HG03432 (cell line): Measurements from ENCODE around the gene CRB1.

Experiments used
- ATAC-seq: cut with Tn5 transposase; IDR thresholded peaks from one replicate; pipeline ENCODE4 v1.9.1; 2021; ENCODE audit warnings: mild to moderate bottlenecking, moderate library complexity; ENCODE audit not compliant: unreplicated experiment

Gene CRB1

DNA sequence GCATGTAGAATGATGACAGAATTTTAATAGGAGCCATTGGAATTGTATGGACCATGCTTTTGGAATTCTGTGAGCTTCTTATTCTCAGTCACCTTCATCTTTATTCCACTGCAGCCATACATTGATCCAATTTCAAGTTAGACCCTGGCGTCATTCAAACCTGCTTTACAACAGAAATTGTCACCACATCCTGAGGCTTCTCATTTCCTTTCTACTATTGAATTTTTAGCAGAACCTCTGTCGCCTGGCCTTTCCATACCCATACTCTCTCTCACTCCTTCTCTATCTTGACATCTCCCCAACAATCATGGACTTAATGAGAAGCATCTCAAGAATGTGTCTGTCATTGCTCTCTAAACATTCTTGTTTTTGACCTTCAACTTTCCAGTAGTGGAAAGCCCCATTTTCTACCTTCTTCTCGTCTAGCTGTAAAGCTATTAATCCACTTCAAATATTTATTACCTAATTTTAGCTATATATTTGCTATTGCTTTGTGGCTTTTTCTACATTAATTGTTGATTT lies 74.1 kb downstream of the CRB1 start:
- no peak for ATAC-seq

DNA sequence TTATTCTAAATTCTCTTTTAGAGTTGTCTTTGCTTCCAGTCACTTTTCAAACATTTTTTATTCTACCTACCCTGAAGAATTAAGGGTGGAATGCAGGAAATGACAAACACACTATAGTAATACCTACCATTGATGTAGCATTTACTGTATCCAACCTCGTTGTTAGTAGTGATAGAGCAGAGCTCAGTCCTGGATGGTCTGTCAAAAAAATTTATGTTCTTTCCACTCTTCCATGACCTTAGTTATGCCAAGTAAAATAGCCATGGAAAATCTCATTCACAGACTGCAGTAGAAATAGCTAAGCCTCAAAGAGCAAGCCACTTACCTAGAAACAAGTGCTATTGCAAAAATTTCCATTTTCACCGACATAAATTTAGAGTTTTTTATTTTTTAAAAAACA lies 74.6 kb downstream of the CRB1 start:
- no peak for ATAC-seq

DNA sequence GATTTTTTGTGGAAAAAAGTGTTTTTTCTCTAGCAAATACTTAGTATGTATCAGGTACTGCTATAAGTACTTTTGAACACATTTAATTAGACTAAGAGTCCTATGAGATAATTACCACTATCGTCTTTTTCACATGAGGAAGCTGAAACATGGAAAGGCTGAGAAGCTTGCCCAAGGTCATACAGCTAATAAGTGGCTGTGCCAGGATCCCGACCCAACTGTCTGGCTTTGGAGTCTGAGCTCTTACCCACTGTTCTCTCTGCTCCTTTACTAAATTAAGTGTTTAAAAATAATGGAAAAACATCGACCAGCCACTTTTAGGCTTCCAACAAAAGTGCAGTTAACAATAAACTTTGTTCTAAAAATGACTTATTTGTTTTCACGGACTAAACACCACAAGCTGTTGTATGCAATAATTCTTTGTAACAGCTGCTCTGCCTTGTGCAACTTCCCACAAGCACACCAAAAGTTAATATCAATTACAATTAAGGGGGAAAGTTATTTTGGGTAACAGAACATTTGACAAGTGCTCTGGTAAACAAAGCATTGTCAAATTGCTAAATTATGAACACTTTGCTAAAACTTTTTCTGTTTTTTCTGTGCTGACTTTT lies 75.7 kb downstream of the CRB1 start:
- no peak for ATAC-seq

DNA sequence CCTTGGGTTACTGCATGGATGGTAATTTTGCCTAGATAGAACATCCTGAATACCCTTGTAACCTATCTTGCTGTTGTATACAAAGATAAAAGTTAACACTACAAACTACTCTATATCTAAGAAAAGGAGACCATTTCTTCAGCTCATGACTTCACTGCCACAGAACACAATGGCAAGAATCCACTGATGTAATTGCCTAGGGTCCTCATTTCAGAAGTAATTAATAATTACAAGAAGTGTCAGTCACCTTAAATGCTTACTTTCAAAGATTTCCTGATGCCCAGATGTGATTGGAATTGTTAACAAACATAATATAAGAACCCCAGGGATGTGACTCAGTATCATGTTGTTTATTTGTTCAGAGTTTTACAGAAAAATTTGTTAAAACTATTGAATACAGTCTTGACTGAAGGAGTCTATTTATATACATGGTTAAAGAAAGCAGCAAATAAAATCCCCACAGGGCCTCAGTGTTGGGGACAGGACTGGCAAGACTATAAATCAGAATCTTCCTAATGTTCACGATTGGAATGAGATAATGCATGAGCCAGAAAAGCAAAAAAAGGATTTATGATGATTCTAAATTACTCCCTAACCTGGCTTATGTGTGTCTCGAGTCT lies 83.9 kb downstream of the CRB1 start:
- no peak for ATAC-seq

DNA sequence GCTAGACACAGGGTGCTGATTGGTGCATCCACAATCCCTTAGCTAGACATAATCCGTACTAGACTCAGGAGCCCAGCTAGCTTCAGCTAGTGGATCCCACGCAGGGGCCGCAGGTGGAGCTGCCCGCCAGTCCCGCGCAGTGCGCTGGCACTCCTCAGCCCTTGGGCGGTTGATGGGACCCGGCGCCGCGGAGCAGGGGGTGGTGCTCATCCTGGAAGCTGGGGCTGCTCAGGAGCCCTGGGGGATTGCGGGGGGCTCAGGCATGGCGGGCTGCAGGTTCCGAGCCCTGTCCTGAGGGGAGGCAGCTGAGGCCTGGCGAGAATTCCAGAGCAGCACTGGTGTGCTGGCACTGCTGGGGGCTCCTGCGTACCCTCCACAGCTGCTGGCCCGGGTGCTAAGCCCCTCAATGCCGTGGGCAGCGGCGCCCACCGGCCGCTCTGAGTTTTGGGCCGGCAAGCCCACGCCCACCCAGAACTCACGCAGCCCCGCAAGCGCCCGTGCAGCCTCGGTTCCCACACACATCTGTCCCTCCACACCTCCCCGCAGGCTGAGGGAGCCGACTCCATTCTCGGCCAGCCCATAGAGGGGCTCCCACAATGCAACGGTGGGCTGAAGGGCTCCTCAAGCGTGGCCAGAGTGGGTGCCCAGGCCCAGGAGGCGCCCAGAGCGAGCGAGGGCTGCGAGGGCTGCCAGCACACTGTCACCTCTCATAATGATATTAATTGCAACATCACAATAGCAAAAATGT lies 87.4 kb downstream of the CRB1 start:
- ATAC-seq = no peak

DNA sequence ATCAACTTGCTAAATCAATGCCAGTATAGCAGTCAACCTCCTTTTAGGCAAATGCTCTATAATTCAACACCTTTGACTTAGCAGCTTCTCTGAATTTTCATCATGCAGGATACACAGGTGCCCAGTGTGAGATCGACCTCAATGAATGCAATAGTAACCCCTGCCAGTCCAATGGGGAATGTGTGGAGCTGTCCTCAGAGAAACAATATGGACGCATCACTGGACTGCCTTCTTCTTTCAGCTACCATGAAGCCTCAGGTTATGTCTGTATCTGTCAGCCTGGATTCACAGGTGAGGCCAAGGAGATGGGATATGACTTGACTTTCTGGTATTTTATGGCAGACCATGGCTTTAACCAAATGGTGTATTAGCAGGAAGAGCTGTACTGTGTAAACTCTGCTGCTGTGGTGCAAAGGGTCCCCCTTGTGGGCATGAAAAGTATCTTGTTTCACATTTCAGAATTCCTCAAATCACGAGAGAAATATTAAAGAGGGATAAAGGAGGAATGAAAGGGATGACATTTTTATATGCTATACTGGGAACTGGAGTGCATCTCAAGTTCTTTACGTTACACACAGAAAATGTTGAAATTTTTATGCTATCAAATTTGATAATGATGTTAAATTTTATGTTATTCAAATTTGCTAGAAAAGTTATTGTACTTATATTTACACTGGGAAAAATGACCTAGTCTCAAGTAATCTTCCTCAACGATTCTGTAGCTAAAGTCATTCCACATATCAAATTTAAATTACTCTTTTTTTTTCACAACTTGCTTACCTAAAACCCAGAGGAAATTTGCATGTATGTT lies 88.9 kb downstream of the CRB1 start:
- ATAC-seq = peak; percentile 71

DNA sequence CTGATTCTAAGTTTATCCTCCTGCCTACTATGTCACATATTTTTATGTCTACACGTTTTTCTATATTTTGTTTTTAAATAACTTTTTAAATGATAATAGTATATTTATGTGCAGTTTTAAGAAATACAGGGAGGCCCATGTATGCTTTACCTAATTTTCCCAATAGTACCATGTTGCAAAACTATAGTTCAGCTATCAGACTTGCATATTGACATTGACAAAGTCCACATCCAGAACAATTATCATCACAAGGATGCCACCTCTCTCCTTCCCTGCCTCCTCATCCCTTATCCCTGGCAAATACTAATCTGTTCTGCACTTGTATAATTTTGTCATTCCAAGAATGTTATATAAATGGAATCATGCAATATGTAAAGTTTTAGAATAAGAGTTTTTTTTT lies 90.9 kb downstream of the CRB1 start:
- ATAC-seq = no peak

DNA sequence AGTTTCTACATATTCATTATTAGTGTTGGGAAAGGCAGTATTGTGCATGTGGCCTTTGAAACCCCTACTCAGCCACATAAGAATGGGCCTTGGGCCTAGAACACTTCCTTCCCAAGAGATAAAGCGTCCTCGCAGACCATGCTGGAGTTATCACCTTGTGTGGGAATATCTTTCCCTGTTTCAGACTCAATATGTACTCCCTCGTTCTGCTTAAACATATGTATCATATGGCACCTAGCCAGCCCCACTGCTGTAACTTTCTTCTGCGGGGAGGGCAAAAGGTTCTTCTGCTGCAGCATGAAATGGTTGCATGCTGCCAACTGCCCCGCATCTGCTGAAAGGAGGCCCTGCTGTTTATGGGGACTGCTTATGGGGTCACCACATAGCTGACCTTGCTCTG lies 92.0 kb downstream of the CRB1 start:
- no peak for ATAC-seq

DNA sequence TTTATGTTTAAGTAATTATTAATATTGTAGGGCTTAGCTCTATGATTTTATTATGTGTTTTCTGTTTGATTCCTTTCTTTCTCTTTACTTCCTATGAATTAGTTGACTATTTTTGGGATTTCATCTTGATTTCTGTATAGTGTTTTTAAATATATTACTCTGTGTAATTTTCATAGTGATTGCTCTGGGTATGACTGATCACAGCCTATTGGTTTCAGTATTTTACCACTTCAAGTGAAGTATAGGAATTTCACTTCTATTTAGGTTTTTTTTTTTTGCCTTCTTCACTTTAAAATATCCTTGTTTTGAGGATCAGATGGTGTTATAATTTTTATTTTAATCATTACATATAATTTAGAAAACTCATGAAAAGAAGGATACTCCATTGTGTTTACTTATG lies 94.8 kb downstream of the CRB1 start:
- no peak for ATAC-seq

DNA sequence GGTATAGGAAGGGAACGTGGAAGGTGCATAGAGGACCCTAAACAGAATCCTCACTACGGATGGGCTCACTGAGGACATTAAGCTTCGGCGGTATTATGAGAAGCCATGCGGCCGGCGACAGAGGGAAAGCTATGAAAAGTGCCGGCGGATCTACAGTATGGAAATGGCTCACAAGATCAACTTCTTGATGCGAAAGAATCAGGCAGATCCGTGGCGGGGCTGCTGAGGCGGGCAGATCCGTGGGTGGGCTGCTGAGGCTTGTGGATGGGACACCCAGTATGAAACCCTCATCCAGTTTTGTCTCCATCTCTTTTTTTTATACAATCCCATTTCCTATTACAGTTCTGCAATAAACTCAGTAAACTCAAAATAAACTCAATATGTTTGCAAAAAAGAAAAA lies 95.8 kb downstream of the CRB1 start:
- no peak for ATAC-seq

DNA sequence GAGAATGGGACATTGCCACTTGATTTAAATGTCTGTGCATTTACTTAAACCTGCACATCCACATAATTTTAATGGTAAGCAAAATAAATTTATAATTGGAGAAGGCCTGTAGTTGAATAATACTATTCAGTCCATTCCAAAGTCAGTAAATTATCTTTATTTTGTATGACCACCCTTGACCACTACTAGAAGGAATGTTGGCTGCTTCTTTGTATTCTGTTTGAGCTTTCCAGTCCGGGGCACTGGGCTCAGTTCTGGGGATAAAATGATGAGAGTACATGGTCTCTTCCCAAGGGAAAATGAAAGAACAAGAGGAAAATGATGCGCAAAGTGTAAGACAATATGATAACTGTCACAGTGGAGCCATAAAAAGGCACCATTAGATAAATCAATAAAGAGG lies 98.9 kb downstream of the CRB1 start:
- no peak for ATAC-seq

DNA sequence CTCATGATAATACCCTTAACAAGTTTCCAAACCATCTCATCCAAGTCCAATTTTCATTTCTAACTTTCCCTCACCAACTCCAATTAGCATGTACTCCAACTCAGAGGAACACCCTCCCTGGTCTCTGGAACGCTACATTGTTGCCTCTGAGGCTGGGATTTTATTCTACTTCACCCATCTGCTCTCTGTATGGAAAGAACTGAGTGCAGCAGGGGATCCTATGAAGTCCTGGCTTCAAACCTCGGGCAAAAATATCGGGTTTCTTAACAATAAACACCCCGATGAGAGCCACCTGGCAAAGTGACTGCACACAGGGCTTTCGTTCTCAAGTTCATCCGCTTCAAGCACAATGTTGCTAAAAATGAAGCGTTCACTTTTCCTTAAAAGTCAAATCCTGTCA lies 99.6 kb downstream of the CRB1 start:
- no peak for ATAC-seq

DNA sequence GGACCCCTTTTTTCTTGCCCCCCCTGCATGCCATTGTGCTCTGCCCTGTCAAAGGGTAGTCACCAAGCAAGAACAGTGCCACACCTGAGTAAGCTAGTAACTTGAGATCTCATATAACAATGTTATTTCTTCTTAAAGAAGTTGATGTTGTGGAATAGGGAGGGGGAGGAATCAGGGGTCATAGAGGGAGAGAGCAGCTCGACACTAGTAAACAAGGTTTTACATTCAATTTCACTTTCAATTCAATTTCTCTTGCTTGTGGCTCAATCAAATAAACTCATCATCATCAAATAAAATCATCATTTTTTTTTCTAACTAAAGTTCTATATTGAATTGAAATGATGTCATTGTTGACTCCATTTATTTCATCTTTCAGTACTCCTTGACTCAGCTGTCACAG lies 106.4 kb downstream of the CRB1 start:
- ATAC-seq = no peak

DNA sequence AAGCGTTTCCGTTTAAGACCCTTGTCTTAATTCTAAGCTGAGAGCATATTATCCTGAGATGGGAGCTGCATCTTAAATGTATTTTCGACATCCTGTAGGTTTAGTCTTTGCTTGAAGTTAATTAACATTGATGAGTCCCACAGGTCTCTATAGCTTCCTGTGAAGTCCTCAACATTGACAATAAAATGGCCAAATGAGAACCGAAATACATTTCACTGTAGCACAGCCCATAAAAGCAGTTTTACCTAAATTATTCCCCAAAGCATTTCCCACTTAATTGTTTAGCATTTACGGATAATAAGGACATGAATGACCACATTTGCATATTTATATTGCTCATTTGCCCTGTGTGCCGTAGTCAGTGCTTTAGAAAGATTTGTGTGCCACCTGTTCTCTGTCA lies 116.4 kb downstream of the CRB1 start:
- ATAC-seq = no peak

DNA sequence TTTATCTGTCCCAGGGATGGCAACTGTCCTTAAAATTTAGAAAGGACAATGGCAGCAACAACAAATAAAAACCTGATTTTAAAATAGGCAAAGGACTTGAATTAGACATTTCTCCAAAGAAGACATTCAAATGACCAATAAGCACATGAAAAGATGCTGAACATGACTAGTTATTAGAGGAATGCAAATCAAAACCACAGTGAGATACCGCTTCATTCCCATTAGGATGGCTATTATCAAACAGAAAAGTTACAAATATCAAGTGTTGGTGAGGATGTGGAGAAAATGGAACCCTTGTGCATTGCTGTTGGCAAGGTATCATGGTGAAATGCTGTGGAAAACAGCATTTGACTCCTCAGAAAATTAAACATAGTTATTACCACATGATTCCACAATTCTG lies 120.7 kb downstream of the CRB1 start:
- no peak for ATAC-seq

DNA sequence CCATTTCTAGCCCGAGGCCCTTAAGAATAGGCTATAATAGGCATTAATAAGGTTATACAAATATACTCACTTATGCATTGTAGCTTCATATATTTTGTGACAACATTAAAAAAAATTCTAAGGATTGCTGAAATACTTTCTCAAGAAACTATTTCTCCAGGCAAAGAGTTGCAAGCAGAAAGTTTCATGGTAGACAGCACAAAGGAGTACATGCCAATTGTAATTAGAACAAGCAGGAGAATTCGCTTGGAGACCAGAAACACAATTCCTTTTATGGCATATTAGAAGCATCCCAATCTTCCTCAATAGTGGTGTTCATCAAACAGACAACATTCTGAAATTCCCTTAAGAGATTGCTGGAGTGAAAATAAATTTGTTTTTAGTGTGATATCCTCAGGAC lies 122.8 kb downstream of the CRB1 start:
- no peak for ATAC-seq

DNA sequence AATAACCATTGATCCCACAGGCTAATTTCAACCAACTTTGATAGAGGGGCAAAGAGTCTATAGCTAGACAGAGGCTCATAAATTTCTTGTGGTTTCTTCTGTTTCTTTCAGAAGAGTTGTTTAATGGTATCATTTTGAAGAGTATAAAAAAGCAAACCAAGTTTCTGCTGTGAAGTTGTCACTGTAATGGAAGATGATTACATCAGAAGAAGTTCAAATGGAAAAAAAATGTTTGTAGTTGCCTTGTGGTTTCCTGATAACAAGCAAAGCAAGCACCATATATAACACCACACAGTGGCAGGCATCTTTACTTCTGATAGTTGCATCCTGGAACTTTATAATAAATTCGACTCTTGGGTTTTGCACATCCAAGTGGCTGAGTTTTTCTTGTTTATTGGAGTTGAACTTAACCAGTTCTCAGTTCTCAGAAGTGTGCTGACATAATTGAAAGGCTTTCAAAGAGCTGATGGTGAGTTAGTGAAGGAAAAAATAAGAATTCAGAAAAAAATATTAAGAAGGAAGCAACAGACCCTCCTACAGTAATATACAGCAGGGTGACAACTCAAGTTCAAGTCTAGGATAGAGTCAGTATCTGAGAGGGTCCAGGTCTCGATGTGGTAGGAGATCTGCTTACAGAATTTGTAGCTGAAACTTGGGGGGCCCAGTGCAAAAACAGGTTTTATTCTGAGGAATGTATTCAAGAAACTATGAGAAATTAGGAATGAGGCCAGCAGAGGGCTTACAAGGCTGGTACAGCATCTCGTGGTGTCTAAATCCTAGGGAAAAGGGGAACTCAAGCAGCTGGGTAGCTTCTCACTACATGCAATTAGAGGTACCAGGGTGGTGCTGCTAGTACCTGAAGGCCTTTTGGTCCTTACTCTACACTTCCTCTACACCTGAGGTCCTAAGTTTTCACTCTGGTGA lies 123.5 kb downstream of the CRB1 start:
- ATAC-seq = no peak

DNA sequence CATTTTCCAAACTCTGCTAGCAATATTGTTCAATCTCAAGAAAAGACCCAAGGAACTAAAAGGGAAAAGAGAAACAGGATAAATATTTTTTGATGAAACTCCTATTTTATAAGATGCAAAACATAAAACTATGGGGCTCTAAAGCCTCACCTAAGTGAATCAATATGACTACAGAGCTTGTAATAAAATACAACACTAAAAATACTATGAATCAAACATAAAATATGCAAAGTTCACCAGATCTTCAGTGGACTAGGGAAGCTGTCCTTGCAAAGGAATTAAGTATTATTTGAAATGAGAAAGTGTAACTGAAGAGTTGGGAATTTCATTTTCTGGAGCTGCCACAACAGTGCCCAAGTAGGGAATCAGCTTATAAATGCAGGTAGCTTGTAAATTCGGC lies 124.5 kb downstream of the CRB1 start:
- ATAC-seq = no peak

DNA sequence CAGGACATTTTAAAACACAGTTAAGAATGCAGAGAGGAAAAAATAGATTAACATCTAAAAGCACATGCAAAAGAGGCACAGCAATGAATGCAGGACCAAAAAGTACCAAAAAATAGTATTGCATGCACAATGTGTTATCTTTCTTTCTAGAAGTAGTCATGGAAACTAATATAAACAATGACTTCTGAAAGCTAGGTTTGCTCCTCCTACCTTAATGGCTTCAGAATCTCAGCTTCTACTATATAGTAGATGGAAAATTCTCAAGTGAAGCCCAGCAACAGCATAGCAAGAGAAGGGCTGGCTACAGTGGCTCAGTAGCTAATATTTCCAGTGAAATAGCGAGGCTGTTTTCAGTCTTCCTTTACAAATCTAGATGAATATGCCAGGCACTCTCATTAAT lies 125.1 kb downstream of the CRB1 start:
- ATAC-seq = no peak

DNA sequence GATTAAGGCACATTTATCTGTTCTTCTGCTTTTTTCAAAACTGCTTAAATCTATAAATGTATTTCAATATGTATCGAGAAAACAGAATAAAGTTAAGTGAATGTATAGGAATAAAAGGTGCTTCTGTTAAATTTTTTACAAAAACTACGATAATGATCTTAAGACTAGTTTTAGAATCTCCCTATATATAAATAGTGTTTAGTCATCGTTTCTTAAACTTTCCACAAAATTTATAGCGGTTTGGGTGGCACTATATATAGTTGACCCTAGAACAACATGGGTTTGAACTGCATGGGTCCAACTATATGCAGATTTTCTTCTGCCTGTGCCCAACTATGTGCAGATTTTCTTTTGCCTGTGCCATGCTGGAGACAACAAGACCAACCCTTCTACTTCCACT lies 125.7 kb downstream of the CRB1 start:
- ATAC-seq = no peak
